Thyroid gland (tissue), 4 donors: ENCODE results near the gene DLGAP4. TPM values are rescaled to one million over a fixed set of nuclear protein-coding genes. Genes with fewer than 3 reads are reported as not detected.

Experiments
- DNase-seq, 2 donors: peaks; one replicate each; pipeline ENCODE4 v3.0.0-alpha.2; 2019
- H3K27ac ChIP-seq, 3 donors: fragments of 200-600 bp; sonication (generic); 1 replicate in 2 of 3; 2 replicates in 1 of 3; pipeline ENCODE4 v1.5.1; 2016 to 2019; ENCODE audit warnings: mild to moderate bottlenecking in 1 of 3, moderate library complexity in 1 of 3
- H3K27me3 ChIP-seq: fragments of 200-600 bp; sonication (generic); one replicate; pipeline ENCODE4 v1.5.1; 2019
- H3K36me3 ChIP-seq, 2 donors: fragments of 200-600 bp; sonication (generic); one replicate each; pipeline ENCODE4 v1.5.1; 2016 to 2019
- H3K4me1 ChIP-seq, 2 donors: fragments of 200-600 bp; sonication (generic); one replicate each; pipeline ENCODE4 v1.5.1; 2017 to 2019
- H3K4me3 ChIP-seq, 3 donors: fragments of 200-600 bp; sonication (generic); replicated peaks in 1 of 3; 1 replicate in 2 of 3; 2 replicates in 1 of 3; pipeline ENCODE4 v1.5.1; 2016; ENCODE audit warnings: mild to moderate bottlenecking in 1 of 3
- H3K9me3 ChIP-seq: fragments of 200-600 bp; sonication (generic); one replicate; pipeline ENCODE4 v1.5.1; 2017
- CTCF ChIP-seq, 6 experiments: fragments of 200-600 bp in 3 of 6; fragments of 450-650 bp in 3 of 6; sonication (generic) in 3 of 6; IDR thresholded peaks; one replicate each; pipeline ENCODE4 v1.5.1; 2016 to 2019; ENCODE audit warnings: antibody characterized with exemption in 6 of 6, mild to moderate bottlenecking in 2 of 6, inconsistent platforms in 1 of 6, moderate library complexity in 1 of 6
- POLR2A ChIP-seq, 2 donors: fragments of 450-650 bp; IDR thresholded peaks; one replicate each; pipeline ENCODE4 v1.6.1; 2017; ENCODE audit warnings: antibody characterized with exemption in 2 of 2, mild to moderate bottlenecking in 2 of 2, moderate library complexity in 1 of 2
- WGBS, 2 donors: methylation state at CpG; one replicate each; pipeline ENCODE4 v1.1.5; 2017; 5-methylcytosine and 5-hydroxymethylcytosine counted together
- intact Hi-C: fragments of 100-400 bp; cut with DNase I; formaldehyde crosslinking; loops from one replicate; pipeline ENCODE4 v1.15.1; 2023
- total RNA-seq, 4 donors: library from RNA; depleted of rRNA; stranded (reverse); fragments of >200 nt; gene quantifications; one replicate each; pipeline ENCODE4 v1.2.3, GENCODE V29; 2016

Gene DLGAP4
- total RNA-seq, 4 donors from 2014 or later = 29.3 to 52.4 (median 41.5) TPM

DNA sequence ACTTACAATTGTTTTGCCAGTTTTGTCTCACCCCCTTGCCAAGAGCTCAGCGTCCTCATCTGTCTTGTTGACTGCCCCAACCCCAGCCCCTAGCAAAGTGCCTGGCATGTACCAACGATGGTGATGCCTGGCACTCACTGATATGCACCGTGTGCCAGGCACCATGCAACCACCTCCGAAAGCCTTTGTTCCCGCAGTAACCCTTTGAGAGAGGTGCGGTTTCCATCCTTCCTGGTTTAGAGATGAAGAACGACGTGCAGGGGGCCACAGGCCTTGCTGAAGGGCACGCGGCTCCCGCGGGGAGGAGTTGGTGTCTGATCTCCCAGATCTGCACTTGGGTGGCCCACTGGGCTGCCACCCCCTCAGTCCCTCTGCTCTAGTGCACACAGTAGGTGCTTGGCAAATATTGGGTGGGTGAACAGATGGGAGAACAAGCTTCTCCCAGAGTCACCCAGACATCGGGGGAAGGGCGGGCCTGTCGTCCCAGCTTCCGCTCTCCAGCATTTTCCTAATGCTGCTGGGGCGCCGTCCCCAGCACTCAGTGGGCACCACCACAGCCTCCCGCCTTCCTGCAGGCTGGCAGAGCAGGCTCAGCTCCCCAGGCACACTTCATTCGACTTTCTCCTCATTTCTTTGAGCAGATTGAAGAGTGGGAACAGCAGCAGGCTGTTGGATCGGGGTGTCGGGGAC lies 35.3 kb downstream of the DLGAP4 start:
- no peak overlapping the region for H3K4me3 ChIP-seq
- no peak overlapping the region for H3K27ac ChIP-seq
- no peak for TF ChIP-seq CTCF (IDR thresholded peaks at IDR 0.05)
- TF ChIP-seq POLR2A (IDR thresholded peaks at IDR 0.05) = no peak
- H3K27me3 ChIP-seq = no peaks in the 10 kb centered on the region
- no peak for DNase-seq
- no peaks in the 10 kb centered on the region for H3K36me3 ChIP-seq
- no peaks in the 10 kb centered on the region for H3K9me3 ChIP-seq
- intact Hi-C loops = no loop called here
- no peaks in the 10 kb centered on the region for H3K4me1 ChIP-seq
- 80 to 81% methylated on average over 22 of the region's 22 CpGs for WGBS, 2 donors

- no peak for DNase-seq
- 68 to 71% methylated on average over 7 of the region's 8 CpGs for WGBS, 2 donors
- Histone ChIP-seq H3K27me3 (no peaks in the 10 kb centered on the region), H3K9me3 (no peaks in the 10 kb centered on the region), H3K4me1 (no peaks in the 10 kb centered on the region), H3K4me3 (no peak overlapping the region), H3K27ac (no peak overlapping the region), H3K36me3 (no peaks in the 10 kb centered on the region)
- intact Hi-C loops = no loop called here
- TF ChIP-seq POLR2A (IDR thresholded peaks at IDR 0.05) (no peak), CTCF (IDR thresholded peaks at IDR 0.05) (no peak)
Measured at GRCh38 chr20:36342331-36343120, 36.4 kb downstream of the DLGAP4 start.

DNA sequence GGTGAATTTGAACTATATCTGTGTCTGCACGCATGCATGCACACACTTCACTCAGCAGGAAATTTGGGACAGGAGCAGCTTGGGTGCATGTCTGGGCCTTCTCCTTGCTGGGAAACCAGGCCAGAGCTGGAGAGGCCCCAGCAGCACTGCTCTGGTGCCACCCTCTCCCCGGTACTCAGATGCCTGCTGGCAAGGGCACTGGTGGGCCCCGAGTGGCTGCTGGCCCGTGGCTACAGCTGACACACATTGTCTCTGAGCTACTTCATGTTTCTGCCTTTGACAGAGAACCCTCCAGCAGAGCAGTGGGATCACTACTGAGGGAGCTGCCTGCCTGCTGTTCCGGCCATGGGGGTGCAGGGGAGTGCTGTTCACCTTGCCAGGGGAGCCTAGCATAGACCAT lies 37.5 kb downstream of the DLGAP4 start:
- intact Hi-C loops = no loop called here
- H3K36me3 ChIP-seq = no peaks in the 10 kb centered on the region
- no peaks in the 10 kb centered on the region for H3K9me3 ChIP-seq
- 51 to 75% methylated on average over 2 to 4 of the region's 5 CpGs for WGBS, 2 donors
- TF ChIP-seq CTCF (IDR thresholded peaks at IDR 0.05) (no peak), POLR2A (IDR thresholded peaks at IDR 0.05) (no peak)
- no peaks in the 10 kb centered on the region for H3K4me1 ChIP-seq
- H3K27ac ChIP-seq = no peak overlapping the region
- no peak overlapping the region for H3K4me3 ChIP-seq
- no peaks in the 10 kb centered on the region for H3K27me3 ChIP-seq
- DNase-seq = no peak

DNA sequence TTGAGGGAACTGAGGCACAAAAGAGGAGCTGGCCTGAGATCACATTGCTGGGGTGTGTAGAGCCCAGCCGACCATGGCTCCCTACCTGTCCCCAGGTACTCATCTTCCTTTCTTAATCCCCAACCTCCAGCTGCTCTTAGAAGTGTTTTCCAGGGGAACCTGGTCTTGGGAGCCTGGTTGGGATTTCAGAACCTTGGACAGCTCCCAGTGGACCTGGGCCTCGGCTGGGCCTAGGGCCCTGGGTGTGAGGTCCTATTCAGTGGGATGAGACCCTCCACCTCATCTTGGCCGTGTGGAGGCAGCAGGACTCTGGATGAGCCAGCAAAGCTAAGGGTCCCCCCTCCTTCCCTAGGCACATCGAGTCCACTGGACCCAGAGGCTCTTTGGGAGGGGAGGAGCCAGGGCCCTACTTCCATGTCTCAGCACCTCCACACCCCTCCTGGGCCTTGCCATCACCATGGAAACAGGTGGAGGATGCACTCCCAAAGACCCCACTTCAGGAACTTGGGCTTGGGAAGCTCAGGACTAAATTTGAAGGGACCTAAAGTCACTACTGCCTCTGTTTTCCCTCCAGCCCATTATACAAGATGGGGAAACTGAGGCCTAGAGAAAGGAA lies 38.5 kb downstream of the DLGAP4 start:
- no peaks in the 10 kb centered on the region for H3K9me3 ChIP-seq
- intact Hi-C loops = no loop called here
- no peaks in the 10 kb centered on the region for H3K27me3 ChIP-seq
- no peak overlapping the region for H3K4me3 ChIP-seq
- no peaks in the 10 kb centered on the region for H3K36me3 ChIP-seq
- H3K4me1 ChIP-seq = no peaks in the 10 kb centered on the region
- TF ChIP-seq CTCF (IDR thresholded peaks at IDR 0.05) (no peak), POLR2A (IDR thresholded peaks at IDR 0.05) (no peak)
- DNase-seq = peak; percentile 36 to 60
- no peak overlapping the region for H3K27ac ChIP-seq
- WGBS, 2 donors = 16 to 28% methylated on average over 3 to 4 of the region's 4 CpGs

GRCh38 chr20:36346256-36346655 lies 40.1 kb downstream of the DLGAP4 start:
- no peak for DNase-seq
- Histone ChIP-seq H3K4me1 (no peaks in the 10 kb centered on the region), H3K27ac (no peak overlapping the region), H3K36me3 (no peaks in the 10 kb centered on the region), H3K27me3 (no peaks in the 10 kb centered on the region), H3K9me3 (no peaks in the 10 kb centered on the region), H3K4me3 (no peak overlapping the region)
- intact Hi-C loops = no loop called here
- 88 to 94% methylated on average over 3 of the region's 3 CpGs for WGBS, 2 donors
- TF ChIP-seq CTCF (IDR thresholded peaks at IDR 0.05) (no peak), POLR2A (IDR thresholded peaks at IDR 0.05) (no peak)
